ENCODE measurements around the gene NAPSA. TPM values are rescaled to one million over a fixed set of nuclear protein-coding genes. Genes with fewer than 3 reads are reported as not detected.

Gene NAPSA
- total and polyA plus RNA-seq, 9 of the 15 experiments (the other 6 are each of a cell fraction or from before 2014, with no cell fraction given) = 0.25 to 1.9 (median 0.69) TPM

- TF ChIP-seq FOXM1 (IDR thresholded peaks at IDR 0.05; ENCODE audit: low read depth) (no peak), FOXM1 (CRISPR knock-in tag; IDR thresholded peaks at IDR 0.05; ENCODE audit: low read depth) (peak; percentile 91; the same call in 1 of the 2 replicates), TOE1 (IDR thresholded peaks at IDR 0.05; ENCODE audit: borderline replicate concordance) (peak; percentile 71; the same call in 1 of the 2 replicates), TOE1 (CRISPR knock-in tag; IDR thresholded peaks at IDR 0.05; ENCODE audit: borderline replicate concordance, low read depth) (0 out of 2 replicates have a peak, but pooled peaks have one; percentile 86), ZNF224 (CRISPR knock-in tag; IDR thresholded peaks at IDR 0.05) (peak; percentile 48; the same call in 1 of the 2 replicates), CREB3 (tag; conservative IDR thresholded peaks at IDR 0.05; ENCODE audit: low read depth) (0 out of 2 replicates have a peak, but pooled peaks have one; percentile 38), ZNF175 (CRISPR knock-in tag; IDR thresholded peaks at IDR 0.05; ENCODE audit: low read depth) (peak; percentile 71; the same call in 1 of the 2 replicates), E2F4 (CRISPR knock-in tag; IDR thresholded peaks at IDR 0.05; ENCODE audit: low read depth) (peak; percentile 67; the same call in 1 of the 2 replicates), ZNF696 (CRISPR knock-in tag; conservative IDR thresholded peaks at IDR 0.05) (0 out of 2 replicates have a peak, but pooled peaks have one; percentile 11)
These were observed 31.5 kb downstream of the NAPSA start (continued) for GRCh38 chr19:50333737-50334617.

All from K562 (cell line).